ENCODE results near the gene ZDHHC9.

- no peak for TF ChIP-seq CTCF (IDR thresholded peaks at IDR 0.05)
- TF ChIP-seq POLR2A (IDR thresholded peaks at IDR 0.05): no peak
These were observed 32.0 kb upstream of the ZDHHC9 start for GRCh38 chrX:129875669-129876068.
